Cardiac muscle cell (in vitro differentiated cells and primary cell): Measurements from ENCODE around the gene TWF1. TPM values are rescaled to one million over a fixed set of nuclear protein-coding genes. Genes with fewer than 3 reads are reported as not detected.

Source experiments
- DNase-seq, 2 donors: peaks; one replicate each; pipeline versions ENCODE4 v3.0.0 to v3.0.0-alpha.2; 2010 to 2017; ENCODE audit warnings: low read depth in 1 of 2, low spot score in 1 of 2
- H3K27ac ChIP-seq: fragments of 200-600 bp; sonication (generic); 2 replicates; pipeline ENCODE4 v1.5.1; 2016
- H3K27me3 ChIP-seq: fragments of 200-600 bp; sonication (generic); 2 replicates; pipeline ENCODE4 v1.6.0; 2016; ENCODE audit warnings: control low read depth
- H3K36me3 ChIP-seq: fragments of 200-600 bp; sonication (generic); 2 replicates; pipeline ENCODE4 v1.5.1; 2016; ENCODE audit warnings: control low read depth
- H3K4me1 ChIP-seq: fragments of 200-600 bp; sonication (generic); 2 replicates; pipeline ENCODE4 v1.8.1; 2017; ENCODE audit warnings: low read depth, mild to moderate bottlenecking, mixed run types
- H3K4me3 ChIP-seq: fragments of 200-600 bp; sonication (generic); 2 replicates; pipeline ENCODE4 v1.5.1; 2016; ENCODE audit warnings: mild to moderate bottlenecking
- H3K9me3 ChIP-seq: fragments of 200-600 bp; sonication (generic); 2 replicates; pipeline ENCODE4 v1.5.1; 2017; ENCODE audit warnings: low read depth, mild to moderate bottlenecking, control low read depth
- CTCF ChIP-seq: IDR thresholded peaks from 2 replicates; pipeline ENCODE4 v1.5.1; 2012; ENCODE audit warnings: low read depth, mild to moderate bottlenecking, low read length
- polyA plus RNA-seq: library from polyadenylated mRNA; unstranded; fragments of >200 nt; fragmentation: Nextera tagmentation; extraction: Ambion mirVana; gene quantifications from 2 replicates; pipeline ENCODE4 v1.2.1, GENCODE V29; 2016
- total RNA-seq: library from RNA; depleted of rRNA; stranded (reverse); fragments of >200 nt; gene quantifications from 2 replicates; pipeline ENCODE4 v1.2.3, GENCODE V29; 2016

Gene TWF1
- total and polyA plus RNA-seq, 2 experiments from 2014 or later: 28.7 to 31.6 TPM

GRCh38 chr12:43749016-43749415, 57.1 kb downstream of the TWF1 start:
- Histone ChIP-seq H3K27ac (no peak overlapping the region), H3K27me3 (no peaks in the 10 kb centered on the region), H3K36me3 (no peaks in the 10 kb centered on the region), H3K9me3 (no peaks in the 10 kb centered on the region), H3K4me1 (no peaks in the 10 kb centered on the region), H3K4me3 (no peak overlapping the region)
- TF ChIP-seq CTCF: no peak
- no peak for DNase-seq

DNA sequence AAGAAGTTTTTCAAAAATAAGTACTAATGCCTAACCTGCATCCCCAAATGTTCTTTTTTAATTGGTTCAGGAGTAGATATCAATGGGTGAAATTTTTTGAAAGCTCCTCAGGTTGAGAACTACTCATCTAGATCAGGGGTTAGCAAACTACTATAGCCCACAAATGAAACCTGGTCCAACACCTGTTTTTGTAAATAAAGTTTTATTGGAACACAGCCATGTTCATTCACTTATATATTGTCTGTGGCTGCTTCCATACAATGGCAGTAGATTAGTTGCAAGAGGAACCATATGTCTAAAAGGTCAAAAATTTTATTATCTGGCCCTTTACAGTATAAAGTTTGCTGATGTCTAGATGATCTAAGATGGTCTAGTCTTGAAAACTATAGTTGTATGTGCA, 61.3 kb downstream of the TWF1 start:
- H3K27me3 ChIP-seq: no peaks in the 10 kb centered on the region
- H3K36me3 ChIP-seq: no peaks in the 10 kb centered on the region
- no peaks in the 10 kb centered on the region for H3K9me3 ChIP-seq
- H3K4me1 ChIP-seq: no peaks in the 10 kb centered on the region
- no peak overlapping the region for H3K27ac ChIP-seq
- TF ChIP-seq CTCF: no peak
- no peak for DNase-seq
- no peak overlapping the region for H3K4me3 ChIP-seq

Other genes starting within 250 kb of the TWF1 start
- gene PUS7L, start 47.5 kb downstream of the TWF1 start, total RNA-seq: 0.11 TPM in 1 of 2 replicates, not detected in the other
- gene PUS7L, start 47.5 kb downstream of the TWF1 start, polyA plus RNA-seq: 1.1 TPM in 1 of 2 replicates, not detected in the other
- 0.21 TPM in 1 of 2 replicates, not detected in the other for gene IRAK4, start 47.4 kb downstream of the TWF1 start, total RNA-seq
- not detected in 2 replicates for gene IRAK4, start 47.4 kb downstream of the TWF1 start, polyA plus RNA-seq
- 12.7 and 21.0 TPM in 2 replicates for gene TMEM117, start 29.8 kb upstream of the TWF1 start, total RNA-seq
- gene TMEM117, start 29.8 kb upstream of the TWF1 start, polyA plus RNA-seq: 12.1 and 18.0 TPM in 2 replicates